K562 (cell line): ENCODE data around the gene RNF212B. TPM values are rescaled to one million over a fixed set of nuclear protein-coding genes. Genes with fewer than 3 reads are reported as not detected.

Experiments
- BRD4 ChIP-seq: fragments of 200-600 bp; sonication (generic); IDR thresholded peaks from 2 replicates; pipeline ENCODE4 v1.6.1; 2017; ENCODE audit warnings: inconsistent platforms
- BRD9 ChIP-seq: fragments of 450-650 bp; IDR thresholded peaks from 2 replicates; pipeline ENCODE4 v1.6.1; 2018; ENCODE audit warnings: low read depth; ENCODE audit not compliant: partially characterized antibody
- CBX2 ChIP-seq: fragments of 200-600 bp; sonication (generic); IDR thresholded peaks from one replicate; pipeline ENCODE4 v1.6.1; 2012; ENCODE audit warnings: mild to moderate bottlenecking, low read length, inconsistent platforms; ENCODE audit not compliant: insufficient read depth, poor library complexity, severe bottlenecking
- CEBPZ ChIP-seq: fragments of 150-350 bp; IDR thresholded peaks from 2 replicates; pipeline ENCODE4 v1.6.1; 2014; ENCODE audit warnings: low read depth, mild to moderate bottlenecking, low read length, borderline replicate concordance
- CHCHD3 ChIP-seq: fragments of 250-450 bp; sonication (Bioruptor Pico); IDR thresholded peaks from 2 replicates; pipeline ENCODE4 v2.1.2; 2022; ENCODE audit warnings: mild to moderate bottlenecking
- FOXJ3 ChIP-seq: sonication (generic); formaldehyde crosslinking; IDR thresholded peaks from 2 replicates; pipeline ENCODE4 v1.4.0; 2020; ENCODE audit warnings: mild to moderate bottlenecking, missing genetic modification reagents
- FOXO4 ChIP-seq: fragments of 450-650 bp; formaldehyde crosslinking; IDR thresholded peaks from 2 replicates; pipeline ENCODE4 v1.4.0; 2020; ENCODE audit warnings: mild to moderate bottlenecking, moderate library complexity
- HDAC1 ChIP-seq, 2 experiments: fragments of 450-650 bp; IDR thresholded peaks; 2 replicates each; pipeline ENCODE4 v1.6.1; 2016 to 2017; ENCODE audit warnings: inconsistent platforms in 1 of 2, mild to moderate bottlenecking in 1 of 2, moderate library complexity in 1 of 2
- JUND ChIP-seq, 2 experiments: IDR thresholded peaks; 2 replicates in 1 of 2; 3 replicates in 1 of 2; pipeline ENCODE4 v1.6.1; 2011; ENCODE audit warnings: borderline replicate concordance in 2 of 2, low read depth in 2 of 2, low read length in 2 of 2, improper control_type of control experiment in 1 of 2, missing biosample characterization in 1 of 2, missing genetic modification characterization in 1 of 2, missing genetic modification reagents in 1 of 2
- KLF16 ChIP-seq: IDR thresholded peaks from 2 replicates; pipeline ENCODE4 v1.6.1; 2016; ENCODE audit warnings: antibody characterized with exemption
- MNT ChIP-seq, 2 experiments: fragments of 450-650 bp; conservative IDR thresholded peaks; 2 replicates each; pipeline ENCODE4 v1.6.1; 2017; ENCODE audit warnings: mild to moderate bottlenecking in 2 of 2, moderate library complexity in 2 of 2
- SRSF1 ChIP-seq: fragments of 200-400 bp; formaldehyde crosslinking; IDR thresholded peaks from 2 replicates; pipeline ENCODE4 v1.6.1; 2017; ENCODE audit warnings: mild to moderate bottlenecking, low read depth, low read length, moderate library complexity
- TAF1 ChIP-seq: IDR thresholded peaks from 2 replicates; pipeline ENCODE4 v1.6.1; 2011; ENCODE audit warnings: mild to moderate bottlenecking, low read length, moderate library complexity; ENCODE audit not compliant: insufficient read depth, control insufficient read depth, severe bottlenecking; ENCODE audit errors: extremely low read depth
- TRIM24 ChIP-seq, 2 experiments: fragments of 450-650 bp; IDR thresholded peaks; 2 replicates each; pipeline ENCODE4 v1.6.1; 2016
- ZNF280A ChIP-seq: fragments of 450-650 bp; IDR thresholded peaks from 2 replicates; pipeline ENCODE4 v1.6.1; 2018; ENCODE audit warnings: mild to moderate bottlenecking, low read depth; ENCODE audit not compliant: partially characterized antibody
- polyA plus RNA-seq, 8 experiments: library from polyadenylated mRNA; depleted of rRNA in 4 of 8; stranded (reverse) in 5 of 8; unstranded in 3 of 8; fragments of >200 nt; fragmentation: Nextera tagmentation in 2 of 8; fragmentation: Illumina TruSeq in 1 of 8; extraction: Ambion mirVana in 2 of 8; extraction: Trizol in 1 of 8; gene quantifications; 2 replicates each; pipeline versions ENCODE4 v1.2.1 to v1.2.3, GENCODE V29; 2011 to 2014; ENCODE audit warnings: inconsistent platforms in 1 of 8, missing spikeins in 1 of 8
- total RNA-seq, 7 experiments: library from RNA; depleted of rRNA in 6 of 7; stranded (reverse); fragments of >200 nt in 6 of 7; fragmentation: Illumina TruSeq in 2 of 7; extraction: Trizol in 2 of 7; gene quantifications; 2 replicates each; pipeline versions ENCODE4 v1.2.1 to v1.2.3, GENCODE V29; 2011 to 2021; ENCODE audit warnings: low replicate concordance in 1 of 7

RNF212B gene
- total and polyA plus RNA-seq, 9 of the 15 experiments (the other 6 are each of a cell fraction or from before 2014, with no cell fraction given) = 0.15 to 0.43 (median 0.27) TPM; not detected in 3

GRCh38 chr14:23321572-23322547 is 84.1 kb downstream of the RNF212B start (continued):
- no peak for TF ChIP-seq JUND (IDR thresholded peaks at IDR 0.05; ENCODE audit: borderline replicate concordance, low read depth, low read length)
- TF ChIP-seq JUND (tag; IDR thresholded peaks at IDR 0.05; ENCODE audit: borderline replicate concordance, low read depth, low read length) = 0 out of 3 replicates have a peak, but pooled peaks have one; percentile 21
- TF ChIP-seq MNT (conservative IDR thresholded peaks at IDR 0.05) = peak in 1 of 2 experiments; percentile 15; a peak in 1 of 4 replicates
- TF ChIP-seq BRD4 = peak; percentile 49; the same call in 1 of the 2 replicates
- no peak for TF ChIP-seq CBX2
- TF ChIP-seq SRSF1 = no peak
- TF ChIP-seq KLF16 = no peak
- TF ChIP-seq HDAC1 (IDR thresholded peaks at IDR 0.05) = peak in 1 of 2 experiments; percentile 25; a peak in 1 of 4 replicates
- TF ChIP-seq BRD9 = no peak
- no peak for TF ChIP-seq CHCHD3 (CRISPR knock-in tag)
- peak; percentile 38 for TF ChIP-seq TAF1
- no peak for TF ChIP-seq FOXO4 (CRISPR knock-in tag)
- TF ChIP-seq FOXJ3 = no peak
- no peak for TF ChIP-seq CEBPZ
- TF ChIP-seq ZNF280A = no peak
- no peak for TF ChIP-seq TRIM24 (IDR thresholded peaks at IDR 0.05)
